Uterine smooth muscle cell (primary cell): Measurements from ENCODE around the gene KLRF2. TPM values are rescaled to one million over a fixed set of nuclear protein-coding genes. Genes with fewer than 3 reads are reported as not detected.

ENCODE experiments used
- total RNA-seq: library from RNA; depleted of rRNA; stranded (reverse); fragments of >200 nt; gene quantifications from 2 replicates; pipeline ENCODE4 v1.2.3, GENCODE V29; 2014

KLRF2 gene, protein sequence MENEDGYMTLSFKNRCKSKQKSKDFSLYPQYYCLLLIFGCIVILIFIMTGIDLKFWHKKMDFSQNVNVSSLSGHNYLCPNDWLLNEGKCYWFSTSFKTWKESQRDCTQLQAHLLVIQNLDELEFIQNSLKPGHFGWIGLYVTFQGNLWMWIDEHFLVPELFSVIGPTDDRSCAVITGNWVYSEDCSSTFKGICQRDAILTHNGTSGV
- not detected in 2 replicates for total RNA-seq

DNA sequence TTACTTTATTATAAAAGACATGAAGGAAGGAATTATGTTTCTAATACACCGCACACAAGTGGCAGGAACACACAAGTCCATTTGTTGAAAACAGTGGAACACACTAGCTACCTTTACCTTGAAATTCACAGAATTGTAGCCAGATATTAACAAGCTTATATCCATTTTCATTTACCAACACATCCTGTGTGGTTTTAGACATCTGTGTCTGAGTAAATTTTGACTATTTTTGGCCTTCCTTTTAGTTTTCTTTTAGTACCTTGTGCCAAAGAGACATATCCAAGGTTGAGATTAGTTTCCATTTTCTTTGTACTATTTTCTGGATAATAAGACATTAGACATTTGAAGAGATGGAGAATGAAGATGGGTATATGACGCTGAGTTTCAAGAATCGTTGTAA lies at the start of gene KLRF2:
Gene KLRF2 (plus strand): TSS at position 244 of the 400 bp plus-strand sequence. CDS start 107 bp downstream, at position 351.

DNA sequence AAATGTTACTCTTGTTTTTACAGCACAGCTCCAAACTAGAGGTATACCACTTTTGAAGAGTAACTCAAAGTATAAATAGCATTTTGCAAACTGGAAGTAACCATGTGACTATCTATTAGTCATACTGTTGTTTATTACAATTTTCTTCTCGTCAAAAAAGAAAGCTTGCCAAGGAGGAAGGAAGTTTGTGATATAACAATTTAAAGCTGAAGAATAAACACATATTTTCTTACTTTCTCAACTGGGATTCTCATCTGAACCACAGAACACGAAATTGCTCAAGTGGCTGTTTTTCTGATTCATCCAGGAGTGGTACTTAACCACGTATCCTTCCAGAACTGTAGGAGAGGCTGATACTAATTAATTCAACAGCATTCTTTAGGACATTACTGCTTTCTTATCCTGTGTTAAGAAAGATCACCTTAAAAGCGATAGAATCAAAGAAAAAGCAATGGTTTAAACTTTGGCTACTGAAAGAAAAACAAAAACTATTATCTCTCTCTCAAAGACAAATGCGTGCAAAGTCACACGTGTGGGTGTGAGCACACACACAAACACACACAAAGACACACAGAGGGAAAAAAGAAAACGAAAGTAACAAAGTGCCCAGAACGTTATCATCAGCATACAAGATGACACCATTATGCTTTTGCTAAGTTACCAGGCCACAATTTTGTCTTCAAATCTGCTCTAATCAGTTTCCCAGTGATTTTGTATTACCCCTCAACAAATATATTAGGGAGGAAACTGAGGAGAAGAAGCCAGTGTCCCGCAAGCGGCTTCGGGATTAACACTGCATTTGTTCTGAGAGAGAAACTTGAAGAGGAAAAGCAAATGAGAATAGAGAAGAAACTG lies 11.8 kb upstream of the KLRF2 start, which contains the start of gene CLEC2B:
Gene CLEC2B (minus strand): TSS at position 48 of the 855 bp plus-strand sequence.

DNA sequence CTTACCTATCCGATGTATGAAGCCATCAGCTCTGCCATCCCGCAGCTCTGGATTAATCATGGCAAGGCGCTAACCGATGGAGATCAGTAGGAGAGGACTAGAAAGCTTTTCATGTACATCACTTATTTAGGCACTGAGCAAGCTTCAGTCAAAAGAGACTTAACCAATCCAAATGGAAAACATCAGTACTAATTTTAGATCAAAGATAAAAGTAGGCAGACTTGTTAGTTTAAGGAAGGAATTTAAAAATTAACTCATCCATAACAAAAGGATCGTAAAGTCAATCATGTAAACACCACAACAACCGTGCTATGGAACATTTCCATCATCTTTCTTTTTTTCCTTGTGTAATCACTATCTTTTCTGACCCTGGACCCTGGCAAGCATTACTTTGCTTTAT lies 51.0 kb downstream of the KLRF2 start, which contains the start of gene CLEC2A:
Gene CLEC2A (minus strand): TSS at position 101 of the 400 bp plus-strand sequence. CDS start 41 bp downstream, at position 60.

Other genes with a start within 250 kb of the KLRF2 start
- 3.1 and 5.4 TPM in 2 replicates for gene CLEC2D, start 211.8 kb upstream of the KLRF2 start, total RNA-seq
- gene CLECL1, start 148.4 kb upstream of the KLRF2 start, total RNA-seq: not detected in 2 replicates
- gene CD69, start 120.6 kb upstream of the KLRF2 start, total RNA-seq: 0.11 TPM in 1 of 2 replicates, not detected in the other
- gene KLRF1, start 54.0 kb upstream of the KLRF2 start, total RNA-seq: 0.25 TPM in 1 of 2 replicates, not detected in the other
- 13.9 and 15.0 TPM in 2 replicates for gene CLEC2B, start 12.1 kb upstream of the KLRF2 start, total RNA-seq
- gene CLEC2A, start 50.9 kb downstream of the KLRF2 start, total RNA-seq: not detected in 2 replicates
- gene CLEC12A, start 89.9 kb downstream of the KLRF2 start, total RNA-seq: not detected in 2 replicates
- not detected in 2 replicates for gene CLEC1B, start 117.6 kb downstream of the KLRF2 start, total RNA-seq
- 0.12 TPM in 1 of 2 replicates, not detected in the other for gene CLEC12B, start 129.1 kb downstream of the KLRF2 start, total RNA-seq
- not detected in 2 replicates for gene CLEC9A, start 149.2 kb downstream of the KLRF2 start, total RNA-seq
- gene CLEC1A, start 217.5 kb downstream of the KLRF2 start, total RNA-seq: not detected in 2 replicates
- not detected in 2 replicates for gene CLEC7A, start 248.7 kb downstream of the KLRF2 start, total RNA-seq